ENCODE measurements around the gene CEP70. TPM values are rescaled to one million over a fixed set of nuclear protein-coding genes. Genes with fewer than 3 reads are reported as not detected.
A peak's percentile ranks its signal among the peaks of the same experiment; 100 is the strongest.

The CEP70 gene
- total and polyA plus RNA-seq, 8 donors = 13.6 to 44.0 (median 22.8) TPM

- Histone ChIP-seq H3K36me3 (no peaks in the 10 kb centered on the region), H3K27me3 (no peaks in the 10 kb centered on the region), H3K27ac (no peak overlapping the region), H3K4me3 (no peak overlapping the region), H3K9me3 (no peaks in the 10 kb centered on the region), H3K4me1 (no peaks in the 10 kb centered on the region)
- DNase-seq (no peak), ATAC-seq (no peak), FAIRE-seq (no peak)
- 97 to 98% methylated on average over 8 of the region's 8 CpGs for WGBS, 2 donors
- TF ChIP-seq CTCF (IDR thresholded peaks at IDR 0.05) = no peak
- intact Hi-C loops (cut with DNase I) = no loop called here
Measured at GRCh38 chr3:138473391-138473790, 120.7 kb downstream of the CEP70 start.

- DNase-seq (no peak), ATAC-seq (no peak), FAIRE-seq (no peak)
- no peaks in the 10 kb centered on the region for H3K36me3 ChIP-seq
- no peaks in the 10 kb centered on the region for H3K4me1 ChIP-seq
- intact Hi-C loops (cut with DNase I) = no loop called here
- H3K9me3 ChIP-seq = no peaks in the 10 kb centered on the region
- no peak for TF ChIP-seq CTCF (IDR thresholded peaks at IDR 0.05)
- H3K27me3 ChIP-seq = no peaks in the 10 kb centered on the region
- H3K27ac ChIP-seq = no peak overlapping the region
- WGBS, 2 donors = 93 to 97% methylated on average over 8 of the region's 8 CpGs
- H3K4me3 ChIP-seq = no peak overlapping the region
Measured at GRCh38 chr3:138472141-138472825, 121.8 kb downstream of the CEP70 start.

- Histone ChIP-seq H3K4me3 (no peak overlapping the region), H3K36me3 (no peaks in the 10 kb centered on the region), H3K4me1 (no peaks in the 10 kb centered on the region), H3K27me3 (no peaks in the 10 kb centered on the region), H3K27ac (no peak overlapping the region), H3K9me3 (no peaks in the 10 kb centered on the region)
- intact Hi-C loops (cut with DNase I) = no loop called here
- FAIRE-seq (no peak), ATAC-seq (no peak), DNase-seq (no peak)
- TF ChIP-seq CTCF (IDR thresholded peaks at IDR 0.05) = no peak
- WGBS, 2 donors = 90 to 94% methylated on average over 1 of the region's 1 CpG
Measured at GRCh38 chr3:138471481-138471880, 122.6 kb downstream of the CEP70 start.

GRCh38 chr3:138470687-138471086, 123.4 kb downstream of the CEP70 start:
- H3K4me1 ChIP-seq = no peaks in the 10 kb centered on the region
- H3K9me3 ChIP-seq = no peaks in the 10 kb centered on the region
- H3K36me3 ChIP-seq = no peaks in the 10 kb centered on the region
- intact Hi-C loops (cut with DNase I) = no loop called here
- FAIRE-seq = peak; percentile 5
- no peak overlapping the region for H3K27ac ChIP-seq
- WGBS, 2 donors = 84 to 94% methylated on average over 3 of the region's 3 CpGs
- no peaks in the 10 kb centered on the region for H3K27me3 ChIP-seq
- TF ChIP-seq CTCF (IDR thresholded peaks at IDR 0.05) = no peak
- no peak overlapping the region for H3K4me3 ChIP-seq
- no peak for ATAC-seq
- DNase-seq = no peak

GRCh38 chr3:138469874-138470273, 124.2 kb downstream of the CEP70 start:
- FAIRE-seq = no peak
- H3K27me3 ChIP-seq = no peaks in the 10 kb centered on the region
- no peaks in the 10 kb centered on the region for H3K9me3 ChIP-seq
- no peaks in the 10 kb centered on the region for H3K36me3 ChIP-seq
- no peak overlapping the region for H3K27ac ChIP-seq
- no peak for DNase-seq
- 93 to 94% methylated on average over 6 of the region's 6 CpGs for WGBS, 2 donors
- no peaks in the 10 kb centered on the region for H3K4me1 ChIP-seq
- no peak overlapping the region for H3K4me3 ChIP-seq
- TF ChIP-seq CTCF (IDR thresholded peaks at IDR 0.05) = no peak
- intact Hi-C loops (cut with DNase I) = loop anchor here in 1 of 3 donors (10.0 kb wide), 1 partner anchor 455 kb away; no protein-coding TSS in a partner anchor
- ATAC-seq = no peak

Measured in pancreas (tissue), 10 donors.